K562 (cell line): ENCODE data around the gene FKBP2. TPM values are rescaled to one million over a fixed set of nuclear protein-coding genes. Genes with fewer than 3 reads are reported as not detected.

Experiments
- ATF7 ChIP-seq: fragments of 450-650 bp; IDR thresholded peaks from 2 replicates; pipeline ENCODE4 v1.7.1; 2014; ENCODE audit warnings: mild to moderate bottlenecking, moderate library complexity
- CC2D1A ChIP-seq: fragments of 450-650 bp; IDR thresholded peaks from 2 replicates; pipeline ENCODE4 v1.6.1; 2017; ENCODE audit warnings: mild to moderate bottlenecking
- E2F8 ChIP-seq: fragments of 450-650 bp; IDR thresholded peaks from 2 replicates; pipeline ENCODE4 v1.7.1; 2018; ENCODE audit warnings: mild to moderate bottlenecking, low read depth; ENCODE audit not compliant: partially characterized antibody
- FOXK1 ChIP-seq: sonication (generic); formaldehyde crosslinking; IDR thresholded peaks from 2 replicates; pipeline ENCODE4 v1.8.0; 2022; ENCODE audit warnings: missing genetic modification reagents, mild to moderate bottlenecking, borderline replicate concordance
- MED1 ChIP-seq: sonication (generic); formaldehyde crosslinking; IDR thresholded peaks from 2 replicates; pipeline ENCODE4 v1.8.1; 2023; ENCODE audit warnings: missing genetic modification reagents, borderline replicate concordance
- POLR2G ChIP-seq: fragments of 200-400 bp; formaldehyde crosslinking; IDR thresholded peaks from 2 replicates; pipeline ENCODE4 v1.6.1; 2017; ENCODE audit warnings: low read depth, mild to moderate bottlenecking, antibody characterized with exemption, low read length, moderate library complexity
- PPARD ChIP-seq: fragments of 250-450 bp; sonication (Bioruptor Pico); IDR thresholded peaks from 2 replicates; pipeline ENCODE4 v1.8.0; 2022; ENCODE audit warnings: inconsistent platforms, mild to moderate bottlenecking, moderate library complexity
- RBM39 ChIP-seq: fragments of 200-400 bp; formaldehyde crosslinking; optimal IDR thresholded peaks from 2 replicates; pipeline ENCODE3; 2018; ENCODE audit warnings: low read depth, low read length
- SMARCB1 ChIP-seq: IDR thresholded peaks from 2 replicates; pipeline ENCODE4 v1.6.1; 2011; ENCODE audit warnings: improper control_type of control experiment, low read depth; ENCODE audit not compliant: insufficient read length
- TEAD1 ChIP-seq, 2 experiments: fragments of 450-650 bp in 1 of 2; sonication (generic) in 1 of 2; formaldehyde crosslinking; IDR thresholded peaks; 2 replicates each; pipeline versions ENCODE4 v1.4.0 to v1.8.0; 2020 to 2022; ENCODE audit warnings: mild to moderate bottlenecking in 2 of 2, missing genetic modification reagents in 1 of 2
- THRAP3 ChIP-seq: fragments of 450-650 bp; IDR thresholded peaks from 2 replicates; pipeline ENCODE4 v1.6.1; 2016; ENCODE audit warnings: mild to moderate bottlenecking, inconsistent platforms, borderline replicate concordance
- ZNF311 ChIP-seq: fragments of 250-450 bp; sonication (Bioruptor Pico); IDR thresholded peaks from 2 replicates; pipeline ENCODE4 v1.4.0; 2020; ENCODE audit warnings: mild to moderate bottlenecking, moderate library complexity
- ZNF324 ChIP-seq: fragments of 250-450 bp; sonication (Bioruptor Pico); IDR thresholded peaks from 2 replicates; pipeline ENCODE4 v1.4.0; 2020; ENCODE audit warnings: mild to moderate bottlenecking
- ZNF592 ChIP-seq: fragments of 450-650 bp; IDR thresholded peaks from 2 replicates; pipeline ENCODE4 v1.6.1; 2017; ENCODE audit warnings: antibody characterized with exemption, mild to moderate bottlenecking
- ZNF695 ChIP-seq: fragments of 450-650 bp; formaldehyde crosslinking; IDR thresholded peaks from 2 replicates; pipeline ENCODE4 v1.4.0; 2020; ENCODE audit warnings: mild to moderate bottlenecking, moderate library complexity
- polyA plus RNA-seq, 8 experiments: library from polyadenylated mRNA; depleted of rRNA in 4 of 8; stranded (reverse) in 5 of 8; unstranded in 3 of 8; fragments of >200 nt; fragmentation: Nextera tagmentation in 2 of 8; fragmentation: Illumina TruSeq in 1 of 8; extraction: Ambion mirVana in 2 of 8; extraction: Trizol in 1 of 8; gene quantifications; 2 replicates each; pipeline versions ENCODE4 v1.2.1 to v1.2.3, GENCODE V29; 2011 to 2014; ENCODE audit warnings: inconsistent platforms in 1 of 8, missing spikeins in 1 of 8
- total RNA-seq, 7 experiments: library from RNA; depleted of rRNA in 6 of 7; stranded (reverse); fragments of >200 nt in 6 of 7; fragmentation: Illumina TruSeq in 2 of 7; extraction: Trizol in 2 of 7; gene quantifications; 2 replicates each; pipeline versions ENCODE4 v1.2.1 to v1.2.3, GENCODE V29; 2011 to 2021; ENCODE audit warnings: low replicate concordance in 1 of 7
- TF ChIP-seq, protein P1 (sequence below): IDR thresholded peaks from 2 replicates; pipeline ENCODE4 v1.6.1; 2011; ENCODE audit warnings: borderline replicate concordance, low read depth, mild to moderate bottlenecking, moderate library complexity, low read length; ENCODE audit not compliant: insufficient read depth, poor library complexity, severe bottlenecking
- TF ChIP-seq, protein P2 (sequence below): fragments of 450-650 bp; formaldehyde crosslinking; IDR thresholded peaks from 2 replicates; pipeline ENCODE4 v1.4.0; 2020; ENCODE audit warnings: mild to moderate bottlenecking, moderate library complexity

The FKBP2 gene
- total and polyA plus RNA-seq, 9 of the 15 experiments (the other 6 are each of a cell fraction or from before 2014, with no cell fraction given) = 3.5 to 151 (median 58.1) TPM

- TF ChIP-seq ZNF592 (peak; percentile 89), POLR2G (peak; percentile 82), E2F8 (no peak), THRAP3 (no peak), ZNF311 (CRISPR knock-in tag) (no peak), ZNF695 (CRISPR knock-in tag) (no peak), ATF7 (0 out of 2 replicates have a peak, but pooled peaks have one; percentile 9), ZNF324 (CRISPR knock-in tag) (no peak), PPARD (CRISPR knock-in tag) (no peak), RBM39 (peak; percentile 10), CC2D1A (no peak), MED1 (CRISPR knock-in tag) (no peak), TEAD1 (CRISPR knock-in tag; IDR thresholded peaks at IDR 0.05) (peak in 1 of 2 experiments; percentile 39; a peak in 1 of 4 replicates), SMARCB1 (no peak), FOXK1 (CRISPR knock-in tag) (peak; percentile 93)
- TF ChIP-seq, protein P1, sequence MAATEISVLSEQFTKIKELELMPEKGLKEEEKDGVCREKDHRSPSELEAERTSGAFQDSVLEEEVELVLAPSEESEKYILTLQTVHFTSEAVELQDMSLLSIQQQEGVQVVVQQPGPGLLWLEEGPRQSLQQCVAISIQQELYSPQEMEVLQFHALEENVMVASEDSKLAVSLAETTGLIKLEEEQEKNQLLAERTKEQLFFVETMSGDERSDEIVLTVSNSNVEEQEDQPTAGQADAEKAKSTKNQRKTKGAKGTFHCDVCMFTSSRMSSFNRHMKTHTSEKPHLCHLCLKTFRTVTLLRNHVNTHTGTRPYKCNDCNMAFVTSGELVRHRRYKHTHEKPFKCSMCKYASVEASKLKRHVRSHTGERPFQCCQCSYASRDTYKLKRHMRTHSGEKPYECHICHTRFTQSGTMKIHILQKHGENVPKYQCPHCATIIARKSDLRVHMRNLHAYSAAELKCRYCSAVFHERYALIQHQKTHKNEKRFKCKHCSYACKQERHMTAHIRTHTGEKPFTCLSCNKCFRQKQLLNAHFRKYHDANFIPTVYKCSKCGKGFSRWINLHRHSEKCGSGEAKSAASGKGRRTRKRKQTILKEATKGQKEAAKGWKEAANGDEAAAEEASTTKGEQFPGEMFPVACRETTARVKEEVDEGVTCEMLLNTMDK = no peak
- TF ChIP-seq, protein P2, sequence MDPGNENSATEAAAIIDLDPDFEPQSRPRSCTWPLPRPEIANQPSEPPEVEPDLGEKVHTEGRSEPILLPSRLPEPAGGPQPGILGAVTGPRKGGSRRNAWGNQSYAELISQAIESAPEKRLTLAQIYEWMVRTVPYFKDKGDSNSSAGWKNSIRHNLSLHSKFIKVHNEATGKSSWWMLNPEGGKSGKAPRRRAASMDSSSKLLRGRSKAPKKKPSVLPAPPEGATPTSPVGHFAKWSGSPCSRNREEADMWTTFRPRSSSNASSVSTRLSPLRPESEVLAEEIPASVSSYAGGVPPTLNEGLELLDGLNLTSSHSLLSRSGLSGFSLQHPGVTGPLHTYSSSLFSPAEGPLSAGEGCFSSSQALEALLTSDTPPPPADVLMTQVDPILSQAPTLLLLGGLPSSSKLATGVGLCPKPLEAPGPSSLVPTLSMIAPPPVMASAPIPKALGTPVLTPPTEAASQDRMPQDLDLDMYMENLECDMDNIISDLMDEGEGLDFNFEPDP = no peak
Measured at GRCh38 chr11:64206457-64207255, 34.2 kb upstream of the FKBP2 start, which contains the start of gene FERMT3 (continued).
